CD4-positive, alpha-beta T cell treated with Interleukin-2 at 100 ng/mL for 4 hours (primary cell): Measurements from ENCODE around the gene OR1E1.
"Not testable (repeated sequence)": the region's sequence is repeated elsewhere in the genome, so short reads cannot be mapped to it uniquely, and the experiment has no call there.

ENCODE experiments used
- DNase-seq: peaks from one replicate; pipeline ENCODE4 v3.0.0-alpha.2; 2020; ENCODE audit warnings: low spot score

Gene OR1E1

GRCh38 chr17:3398310-3398709 lies at the start of gene OR1E1:
Gene OR1E1 (minus strand): TSS chr17:3398410. CDS start chr17:3398410, 0 bp downstream.
- DNase-seq, result no peak

GRCh38 chr17:3447625-3448024 lies 49.4 kb upstream of the OR1E1 start:
- no peak for DNase-seq

GRCh38 chr17:3440451-3440850 lies 42.2 kb upstream of the OR1E1 start:
- DNase-seq, result no peak

GRCh38 chr17:3438368-3438767 lies 40.2 kb upstream of the OR1E1 start:
- DNase-seq, result no peak

- DNase-seq, result no peak
These were observed 35.5 kb upstream of the OR1E1 start, which contains the start of gene OR1E2 for GRCh38 chr17:3433741-3434140. Gene OR1E2 (minus strand): TSS chr17:3433841. CDS start chr17:3433841, 0 bp downstream.

GRCh38 chr17:3433215-3433614 lies 35.0 kb upstream of the OR1E1 start:
- DNase-seq, result not testable (repeated sequence)

GRCh38 chr17:3418222-3418621 lies 20.0 kb upstream of the OR1E1 start:
- no peak for DNase-seq

- DNase-seq, result no peak
These were observed 17.4 kb upstream of the OR1E1 start for GRCh38 chr17:3415610-3416009.

GRCh38 chr17:3412216-3412615 lies 14.0 kb upstream of the OR1E1 start:
- not testable (repeated sequence) for DNase-seq

- DNase-seq, result no peak
These were observed 12.9 kb upstream of the OR1E1 start, which contains the start of gene OR3A3 for GRCh38 chr17:3411070-3411469. Gene OR3A3 (plus strand): TSS chr17:3411370.

- not testable (repeated sequence) for DNase-seq
These were observed 5.6 kb upstream of the OR1E1 start for GRCh38 chr17:3403856-3404255.

- DNase-seq, result no peak
These were observed 3.6 kb upstream of the OR1E1 start for GRCh38 chr17:3401786-3402185.

GRCh38 chr17:3400055-3400454 lies 1.8 kb upstream of the OR1E1 start:
- no peak for DNase-seq

GRCh38 chr17:3397801-3398200 lies 409 bp downstream of the OR1E1 start:
- not testable (repeated sequence) for DNase-seq

GRCh38 chr17:3389791-3390190 lies 8.4 kb downstream of the OR1E1 start:
- no peak for DNase-seq

GRCh38 chr17:3385869-3386816 lies 12.1 kb downstream of the OR1E1 start, which contains the start of gene OR3A2:
Gene OR3A2 (minus strand): TSS chr17:3386308.
- no peak for DNase-seq

GRCh38 chr17:3381957-3382356 lies 16.3 kb downstream of the OR1E1 start:
- DNase-seq, result no peak

- no peak for DNase-seq
These were observed 19.9 kb downstream of the OR1E1 start for GRCh38 chr17:3378321-3378720.

GRCh38 chr17:3371167-3371566 lies 27.0 kb downstream of the OR1E1 start:
- DNase-seq, result not testable (repeated sequence)
